GM15510 (cell line): ENCODE results near the gene PAPSS2.

Experiments used
- POLR2A ChIP-seq: IDR thresholded peaks from 3 replicates; pipeline ENCODE4 v1.6.1; 2011; ENCODE audit warnings: borderline replicate concordance; ENCODE audit not compliant: insufficient read length; ENCODE audit errors: extremely low read depth

Gene PAPSS2

GRCh38 chr10:87683356-87683755 lies 23.7 kb downstream of the PAPSS2 start:
- no peak for TF ChIP-seq POLR2A

- TF ChIP-seq POLR2A = no peak
These were observed 24.4 kb downstream of the PAPSS2 start for GRCh38 chr10:87684001-87684638.

GRCh38 chr10:87685832-87686574 lies 26.3 kb downstream of the PAPSS2 start:
- TF ChIP-seq POLR2A = no peak

GRCh38 chr10:87691506-87692070 lies 31.9 kb downstream of the PAPSS2 start:
- TF ChIP-seq POLR2A = no peak

- no peak for TF ChIP-seq POLR2A
These were observed 33.3 kb downstream of the PAPSS2 start for GRCh38 chr10:87692956-87693484.

- no peak for TF ChIP-seq POLR2A
These were observed 34.5 kb downstream of the PAPSS2 start for GRCh38 chr10:87694011-87694794.

GRCh38 chr10:87695074-87695473 lies 35.4 kb downstream of the PAPSS2 start:
- no peak for TF ChIP-seq POLR2A

GRCh38 chr10:87696922-87697745 lies 37.5 kb downstream of the PAPSS2 start:
- no peak for TF ChIP-seq POLR2A

- TF ChIP-seq POLR2A = no peak
These were observed 40.5 kb downstream of the PAPSS2 start for GRCh38 chr10:87700031-87700796.

GRCh38 chr10:87702260-87702972 lies 42.7 kb downstream of the PAPSS2 start:
- no peak for TF ChIP-seq POLR2A

GRCh38 chr10:87702973-87703294 lies 43.3 kb downstream of the PAPSS2 start:
- no peak for TF ChIP-seq POLR2A

- TF ChIP-seq POLR2A = no peak
These were observed 44.1 kb downstream of the PAPSS2 start for GRCh38 chr10:87703771-87704170.

- no peak for TF ChIP-seq POLR2A
These were observed 45.7 kb downstream of the PAPSS2 start for GRCh38 chr10:87705339-87705738.

GRCh38 chr10:87706731-87707130 lies 47.1 kb downstream of the PAPSS2 start:
- TF ChIP-seq POLR2A = no peak

- no peak for TF ChIP-seq POLR2A
These were observed 47.6 kb downstream of the PAPSS2 start for GRCh38 chr10:87707254-87707653.
